HG03575 (cell line): ENCODE results near the gene SLC46A1.

Experiments
- ATAC-seq: cut with Tn5 transposase; IDR thresholded peaks from one replicate; pipeline ENCODE4 v1.9.1; 2021; ENCODE audit not compliant: unreplicated experiment, insufficient number of reproducible peaks, low FRiP score; ENCODE audit errors: extremely low read depth

The SLC46A1 gene

GRCh38 chr17:28386391-28386790 lies 19.6 kb downstream of the SLC46A1 start:
- ATAC-seq, result no peak

- ATAC-seq, result no peak
These were observed 20.6 kb downstream of the SLC46A1 start for GRCh38 chr17:28385406-28385805.

- ATAC-seq, result no peak
These were observed 21.0 kb downstream of the SLC46A1 start for GRCh38 chr17:28385037-28385400.

- no peak for ATAC-seq
These were observed 21.6 kb downstream of the SLC46A1 start for GRCh38 chr17:28384281-28385036.

- no peak for ATAC-seq
These were observed 24.7 kb downstream of the SLC46A1 start for GRCh38 chr17:28381141-28381825.

- ATAC-seq, result no peak
These were observed 25.9 kb downstream of the SLC46A1 start for GRCh38 chr17:28379814-28380801.

- no peak for ATAC-seq
These were observed 33.1 kb downstream of the SLC46A1 start for GRCh38 chr17:28372945-28373274.

- ATAC-seq, result no peak
These were observed 33.6 kb downstream of the SLC46A1 start for GRCh38 chr17:28372203-28372944.

- ATAC-seq, result no peak
These were observed 34.5 kb downstream of the SLC46A1 start, which contains the start of gene SARM1 for GRCh38 chr17:28371245-28372202. Gene SARM1 (plus strand): TSS chr17:28371694. CDS start chr17:28372033, 339 bp downstream.

- ATAC-seq, result no peak
These were observed 35.3 kb downstream of the SLC46A1 start for GRCh38 chr17:28370744-28371103.

- no peak for ATAC-seq
These were observed 35.8 kb downstream of the SLC46A1 start, which contains the start of gene VTN for GRCh38 chr17:28370035-28370743. Gene VTN (minus strand): TSS chr17:28370307. CDS start chr17:28370203, 104 bp downstream.

GRCh38 chr17:28369684-28370034 lies 36.4 kb downstream of the SLC46A1 start:
- no peak for ATAC-seq

GRCh38 chr17:28368915-28369683 lies 36.9 kb downstream of the SLC46A1 start:
- no peak for ATAC-seq

GRCh38 chr17:28368306-28368831 lies 37.6 kb downstream of the SLC46A1 start:
- ATAC-seq, result no peak

- no peak for ATAC-seq
These were observed 38.2 kb downstream of the SLC46A1 start for GRCh38 chr17:28367641-28368305.

GRCh38 chr17:28366605-28367004 lies 39.4 kb downstream of the SLC46A1 start:
- no peak for ATAC-seq
